ENCODE results near the gene WNT7B.

WNT7B gene

GRCh38 chr22:45948081-45948648 is 28.8 kb downstream of the WNT7B start:
- peaks cover 4% of the 10 kb centered on the region for H4K20me1 ChIP-seq (ENCODE audit: insufficient read depth, low read length, poor library complexity, severe bottlenecking)
- H3K4me3 ChIP-seq (ENCODE audit: low read length, poor library complexity, severe bottlenecking) = no peak overlapping the region
- no peak overlapping the region for H3K4me2 ChIP-seq (ENCODE audit: low read depth, low read length, poor library complexity, severe bottlenecking)
- H2AFZ ChIP-seq (ENCODE audit: low read length) = no peak overlapping the region
- no peaks in the 10 kb centered on the region; the same call in 1 of the 2 replicates for H3K36me3 ChIP-seq (ENCODE audit: insufficient read depth, low read length)
- H3K9me2 ChIP-seq (replicated peaks; ENCODE audit: low read depth, low read length) = no peaks in the 10 kb centered on the region
- TF ChIP-seq EZH2phosphoT487 (IDR thresholded peaks at IDR 0.05; ENCODE audit: borderline replicate concordance) = no peak
- TF ChIP-seq, protein P1, sequence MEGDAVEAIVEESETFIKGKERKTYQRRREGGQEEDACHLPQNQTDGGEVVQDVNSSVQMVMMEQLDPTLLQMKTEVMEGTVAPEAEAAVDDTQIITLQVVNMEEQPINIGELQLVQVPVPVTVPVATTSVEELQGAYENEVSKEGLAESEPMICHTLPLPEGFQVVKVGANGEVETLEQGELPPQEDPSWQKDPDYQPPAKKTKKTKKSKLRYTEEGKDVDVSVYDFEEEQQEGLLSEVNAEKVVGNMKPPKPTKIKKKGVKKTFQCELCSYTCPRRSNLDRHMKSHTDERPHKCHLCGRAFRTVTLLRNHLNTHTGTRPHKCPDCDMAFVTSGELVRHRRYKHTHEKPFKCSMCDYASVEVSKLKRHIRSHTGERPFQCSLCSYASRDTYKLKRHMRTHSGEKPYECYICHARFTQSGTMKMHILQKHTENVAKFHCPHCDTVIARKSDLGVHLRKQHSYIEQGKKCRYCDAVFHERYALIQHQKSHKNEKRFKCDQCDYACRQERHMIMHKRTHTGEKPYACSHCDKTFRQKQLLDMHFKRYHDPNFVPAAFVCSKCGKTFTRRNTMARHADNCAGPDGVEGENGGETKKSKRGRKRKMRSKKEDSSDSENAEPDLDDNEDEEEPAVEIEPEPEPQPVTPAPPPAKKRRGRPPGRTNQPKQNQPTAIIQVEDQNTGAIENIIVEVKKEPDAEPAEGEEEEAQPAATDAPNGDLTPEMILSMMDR (conservative IDR thresholded peaks at IDR 0.05; ENCODE audit: low read length) = 0 out of 2 replicates have a peak, but pooled peaks have one; percentile 9
- H3K27me3 ChIP-seq (ENCODE audit: insufficient read depth, low read length, poor library complexity, severe bottlenecking) = no peaks in the 10 kb centered on the region
- H3F3A ChIP-seq (ENCODE audit: low read depth) = no peaks in the 10 kb centered on the region
- H3K4me1 ChIP-seq (ENCODE audit: insufficient read depth, low read length, poor library complexity, severe bottlenecking) = no peaks in the 10 kb centered on the region
- no peak overlapping the region for H3K9ac ChIP-seq (ENCODE audit: low read depth, low read length, poor library complexity, severe bottlenecking)
- H3K79me2 ChIP-seq (ENCODE audit: insufficient read depth, low read length) = peaks cover 16% of the 10 kb centered on the region; the same call in 1 of the 2 replicates
- no peaks in the 10 kb centered on the region for H3K9me3 ChIP-seq (ENCODE audit: insufficient read depth, low read depth, low read length)

DNA sequence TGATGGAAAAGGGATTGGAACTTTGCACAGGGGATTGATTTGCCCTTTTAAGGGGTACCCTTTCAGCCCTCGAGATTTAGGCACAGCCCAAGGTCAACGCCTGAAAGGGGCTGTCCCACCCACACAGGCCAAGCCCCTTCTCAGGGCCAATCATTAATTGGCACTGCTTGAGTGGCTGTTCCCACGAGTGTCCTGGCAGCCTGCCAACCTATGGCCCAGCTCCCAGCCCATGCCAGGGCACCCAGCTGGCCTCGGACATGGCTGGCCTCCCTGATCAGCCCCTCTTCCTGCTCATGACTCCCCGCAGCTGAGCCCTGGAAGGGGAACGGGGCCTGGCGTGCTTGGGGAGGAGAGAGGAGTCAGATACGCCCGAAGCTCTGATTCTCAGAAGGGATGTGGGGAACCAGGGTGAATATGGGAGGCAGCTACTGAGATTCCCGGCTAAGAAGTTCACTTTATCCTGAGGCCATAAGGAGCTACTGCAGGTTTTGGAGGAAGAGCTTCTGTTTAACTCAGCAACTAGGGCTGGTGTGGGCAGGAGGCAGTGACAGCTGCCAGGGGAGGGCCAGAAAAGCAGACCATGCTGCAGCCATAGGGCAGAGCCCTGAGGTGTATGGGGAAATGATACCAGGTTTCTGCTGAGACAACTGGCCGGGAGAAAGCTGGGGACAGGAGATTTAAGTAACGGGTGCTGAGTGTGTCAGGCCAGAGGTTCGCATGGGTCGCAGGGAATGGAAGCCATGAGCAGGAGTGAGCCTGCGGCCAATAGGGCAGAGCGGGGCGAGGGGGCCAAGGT is 30.0 kb downstream of the WNT7B start:
- Histone ChIP-seq H3F3A (ENCODE audit: low read depth) (no peaks in the 10 kb centered on the region), H3K4me1 (ENCODE audit: insufficient read depth, low read length, poor library complexity, severe bottlenecking) (no peaks in the 10 kb centered on the region), H3K36me3 (ENCODE audit: insufficient read depth, low read length) (no peaks in the 10 kb centered on the region; the same call in 1 of the 2 replicates), H3K79me2 (ENCODE audit: insufficient read depth, low read length) (peaks cover 9% of the 10 kb centered on the region; the same call in 1 of the 2 replicates), H3K27me3 (ENCODE audit: insufficient read depth, low read length, poor library complexity, severe bottlenecking) (no peaks in the 10 kb centered on the region), H3K9ac (ENCODE audit: low read depth, low read length, poor library complexity, severe bottlenecking) (no peak overlapping the region), H3K9me3 (ENCODE audit: insufficient read depth, low read depth, low read length) (no peaks in the 10 kb centered on the region), H4K20me1 (ENCODE audit: insufficient read depth, low read length, poor library complexity, severe bottlenecking) (peaks cover 4% of the 10 kb centered on the region), H3K4me2 (ENCODE audit: low read depth, low read length, poor library complexity, severe bottlenecking) (no peak overlapping the region), H3K9me2 (replicated peaks; ENCODE audit: low read depth, low read length) (no peaks in the 10 kb centered on the region), H2AFZ (ENCODE audit: low read length) (no peak overlapping the region), H3K4me3 (ENCODE audit: low read length, poor library complexity, severe bottlenecking) (no peak overlapping the region)
- no peak for TF ChIP-seq EZH2phosphoT487 (IDR thresholded peaks at IDR 0.05; ENCODE audit: borderline replicate concordance)

- peaks cover 4% of the 10 kb centered on the region for H4K20me1 ChIP-seq (ENCODE audit: insufficient read depth, low read length, poor library complexity, severe bottlenecking)
- no peak overlapping the region for H3K9ac ChIP-seq (ENCODE audit: low read depth, low read length, poor library complexity, severe bottlenecking)
- no peaks in the 10 kb centered on the region for H3K9me2 ChIP-seq (replicated peaks; ENCODE audit: low read depth, low read length)
- no peak overlapping the region for H2AFZ ChIP-seq (ENCODE audit: low read length)
- peaks cover 5% of the 10 kb centered on the region; the same call in 1 of the 2 replicates for H3K79me2 ChIP-seq (ENCODE audit: insufficient read depth, low read length)
- no peak for TF ChIP-seq EZH2phosphoT487 (IDR thresholded peaks at IDR 0.05; ENCODE audit: borderline replicate concordance)
- TF ChIP-seq, protein P1 (conservative IDR thresholded peaks at IDR 0.05; ENCODE audit: low read length) = no peak
- no peak overlapping the region for H3K4me2 ChIP-seq (ENCODE audit: low read depth, low read length, poor library complexity, severe bottlenecking)
- H3K27me3 ChIP-seq (ENCODE audit: insufficient read depth, low read length, poor library complexity, severe bottlenecking) = no peaks in the 10 kb centered on the region
- no peaks in the 10 kb centered on the region for H3K4me1 ChIP-seq (ENCODE audit: insufficient read depth, low read length, poor library complexity, severe bottlenecking)
- no peaks in the 10 kb centered on the region for H3F3A ChIP-seq (ENCODE audit: low read depth)
- no peak overlapping the region for H3K4me3 ChIP-seq (ENCODE audit: low read length, poor library complexity, severe bottlenecking)
- H3K9me3 ChIP-seq (ENCODE audit: insufficient read depth, low read depth, low read length) = no peaks in the 10 kb centered on the region
- no peaks in the 10 kb centered on the region; the same call in 1 of the 2 replicates for H3K36me3 ChIP-seq (ENCODE audit: insufficient read depth, low read length)
Measured at GRCh38 chr22:45945621-45946106, 31.3 kb downstream of the WNT7B start.

Measured in Loucy (cell line).